WI38 (cell line): ENCODE results near the gene ZKSCAN1.

Source experiments
- H3K4me3 ChIP-seq: 2 replicates; pipeline ENCODE4 v1.5.1; 2011; ENCODE audit warnings: low read depth, mild to moderate bottlenecking, control low read depth, low read length
- CTCF ChIP-seq: IDR thresholded peaks from 2 replicates; pipeline ENCODE4 v1.5.1; 2012; ENCODE audit warnings: low read depth, mild to moderate bottlenecking, control low read depth, low read length

Gene ZKSCAN1

DNA sequence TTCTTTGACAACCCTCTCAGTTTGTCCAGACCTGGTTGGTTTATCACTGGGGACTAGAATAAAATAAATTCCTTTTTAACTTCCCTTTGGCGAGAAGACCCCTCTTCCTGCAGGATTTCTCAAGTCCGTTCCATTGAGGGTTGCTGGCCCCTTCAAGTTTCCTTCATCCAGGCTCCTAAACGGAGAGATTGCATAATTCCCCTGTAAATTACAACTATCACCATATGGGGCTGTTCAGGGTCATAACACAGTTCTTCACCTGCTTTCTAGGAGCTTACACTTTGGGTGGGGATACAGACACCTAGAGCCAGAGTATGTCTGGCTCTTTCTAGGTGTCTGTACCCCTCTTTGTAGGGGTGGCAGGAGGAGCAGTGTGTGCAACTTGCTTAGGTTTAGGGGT, 70.1 kb downstream of the ZKSCAN1 start:
- H3K4me3 ChIP-seq, result no peak overlapping the region
- no peak for TF ChIP-seq CTCF

DNA sequence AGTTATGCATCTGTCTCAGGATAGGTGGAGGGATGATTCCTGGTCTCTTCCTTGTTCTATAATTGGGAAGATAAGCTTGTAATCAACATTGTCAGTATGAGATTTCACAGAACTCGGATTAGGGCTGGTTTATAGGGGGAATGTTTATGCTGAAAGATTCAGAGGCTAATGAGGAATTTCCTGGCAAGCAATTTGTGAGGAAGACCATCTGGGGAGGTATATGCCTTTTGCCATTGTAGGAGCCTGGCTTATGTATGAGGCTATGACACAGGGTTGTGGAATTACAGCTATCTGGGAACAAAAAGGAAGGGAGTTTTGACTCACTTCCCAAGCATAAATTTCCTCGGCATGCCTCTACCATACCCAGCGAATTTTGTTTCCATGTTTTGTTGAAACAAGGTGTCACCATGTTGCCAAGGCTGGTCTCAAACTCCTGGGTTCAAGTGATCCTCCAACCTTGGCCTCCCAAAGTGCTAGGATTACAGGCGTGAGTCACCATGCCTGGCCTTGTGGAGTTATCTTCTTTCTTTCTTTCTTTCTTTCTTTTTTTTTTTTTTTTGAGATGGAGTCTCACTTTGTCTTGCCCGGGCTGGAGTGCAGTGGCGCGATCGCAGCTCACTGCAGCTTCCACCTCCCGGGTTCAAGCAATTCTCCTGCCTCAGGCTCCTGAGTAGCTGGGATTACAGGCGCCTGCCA, 71.8 kb downstream of the ZKSCAN1 start:
- no peak overlapping the region for H3K4me3 ChIP-seq
- TF ChIP-seq CTCF, result no peak

- peak overlapping the region; percentile 76 for H3K4me3 ChIP-seq
- no peak for TF ChIP-seq CTCF
These were observed 72.8 kb downstream of the ZKSCAN1 start for GRCh38 chr7:100088095-100088620.

GRCh38 chr7:100088621-100089457, 73.4 kb downstream of the ZKSCAN1 start, which contains the start of gene COPS6:
TSS of gene COPS6 (plus strand) at chr7:100088969. CDS start at chr7:100088991, 22 bp downstream.
- peak within 1 kb of the TSS; percentile 76 for H3K4me3 ChIP-seq
- no peak for TF ChIP-seq CTCF

GRCh38 chr7:100089458-100090196, 74.2 kb downstream of the ZKSCAN1 start:
- no peak for TF ChIP-seq CTCF
- H3K4me3 ChIP-seq, result peak overlapping the region; percentile 76

GRCh38 chr7:100090527-100091410, 75.4 kb downstream of the ZKSCAN1 start:
- no peak for TF ChIP-seq CTCF
- no peak overlapping the region for H3K4me3 ChIP-seq
